Right lobe of liver (tissue), 6 donors: ENCODE results near the gene TNS3. TPM values are rescaled to one million over a fixed set of nuclear protein-coding genes. Genes with fewer than 3 reads are reported as not detected.

Experiments
- ATAC-seq, 4 donors: fragments of 200-7000 bp; cut with Tn5 transposase; one replicate each; pipeline ENCODE4 v1.9.1; 2020; ENCODE audit warnings: mild to moderate bottlenecking in 4 of 4, moderate library complexity in 4 of 4
- DNase-seq, 3 donors: peaks; one replicate each; pipeline ENCODE4 v3.0.0-alpha.2; 2020
- H3K27ac ChIP-seq, 3 donors: fragments of 200-600 bp; one replicate each; pipeline ENCODE4 v1.8.0; 2022
- H3K27me3 ChIP-seq, 2 donors: fragments of 200-600 bp; one replicate each; pipeline ENCODE4 v1.8.0; 2022
- H3K36me3 ChIP-seq, 4 donors: fragments of 200-600 bp; sonication (generic) in 1 of 4; one replicate each; pipeline versions ENCODE4 v1.5.1 to v1.8.0; 2017 to 2022; ENCODE audit warnings: control low read depth in 1 of 4
- H3K4me1 ChIP-seq, 4 donors: fragments of 200-600 bp; sonication (generic) in 1 of 4; one replicate each; pipeline versions ENCODE4 v1.5.1 to v1.8.0; 2017 to 2022; ENCODE audit warnings: control low read depth in 1 of 4
- H3K4me3 ChIP-seq, 3 donors: fragments of 200-600 bp; one replicate each; pipeline ENCODE4 v1.8.0; 2022
- H3K9me3 ChIP-seq, 4 donors: fragments of 200-600 bp; sonication (generic) in 1 of 4; one replicate each; pipeline versions ENCODE4 v1.5.1 to v1.8.0; 2017 to 2022; ENCODE audit warnings: control low read depth in 1 of 4
- POLR2A ChIP-seq: fragments of 450-650 bp; IDR thresholded peaks from one replicate; pipeline ENCODE4 v1.6.1; 2017; ENCODE audit warnings: antibody characterized with exemption, mild to moderate bottlenecking
- WGBS: methylation state at CpG from one replicate; pipeline ENCODE4 v1.1.6; 2018; ENCODE audit warnings: low coverage, low lambda C conversion rate; ENCODE audit not compliant: insufficient coverage; ENCODE audit errors: missing lambda C conversion rate; 5-methylcytosine and 5-hydroxymethylcytosine counted together
- intact Hi-C, 2 donors: fragments of 100-400 bp; cut with DNase I; formaldehyde crosslinking; loops; one replicate each; pipeline versions ENCODE4 v1.11.2 to v1.14.1; 2022
- total RNA-seq, 6 experiments: library from RNA; depleted of rRNA in 2 of 6; stranded (reverse); fragments of >200 nt in 2 of 6; fragmentation: NEBNext Ultra II Directional in 3 of 6; extraction: Animal tissue kit (Norgen Biotek cat#: 25700) in 3 of 6; gene quantifications; one replicate each; pipeline versions ENCODE4 v1.1.0 to v1.2.4, GENCODE V29; 2016 to 2023
- TF ChIP-seq, protein P1 (sequence below), 4 donors: fragments of 200-600 bp in 3 of 4; fragments of 450-650 bp in 1 of 4; IDR thresholded peaks; one replicate each; pipeline versions ENCODE4 v1.5.1 to v1.8.0; 2016 to 2022; ENCODE audit warnings: antibody characterized with exemption in 4 of 4, mild to moderate bottlenecking in 2 of 4
- donor health status: DM: no; HTN: yes; CAD: no.
- donor health status: DM: no; HTN: no; CAD: no.
- donor health status: DM: no; HTN: no; CAD: no.
- donor health status: DM: no; HTN: yes; CAD: no.
- donor health status: DM: no; HTN: yes; CAD: no.

The TNS3 gene
- total RNA-seq, 6 experiments from 2014 or later: 51.2 to 95.0 (median 58.4) TPM

DNA sequence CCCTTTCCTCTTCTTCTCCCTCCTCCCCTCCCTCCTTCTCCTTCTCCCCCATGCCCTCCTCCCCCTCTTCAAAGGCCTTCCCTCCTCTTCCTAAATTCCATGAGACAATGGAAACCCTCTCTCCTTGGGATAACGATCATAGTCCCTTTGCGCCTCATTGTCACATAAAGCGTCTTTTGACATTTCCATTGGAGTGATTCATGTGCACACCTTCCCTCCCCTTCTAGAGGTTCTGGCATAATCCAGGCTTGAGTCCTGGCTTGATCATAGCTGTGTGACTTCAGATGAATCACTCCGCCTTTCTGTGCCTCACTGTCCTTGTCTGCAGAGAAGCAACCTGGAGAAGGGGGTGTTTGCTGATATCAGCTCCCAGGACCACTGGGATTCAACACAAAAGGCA lies 204.2 kb downstream of the TNS3 start:
- WGBS: 86% methylated on average over 3 of the region's 4 CpGs
- Histone ChIP-seq H3K9me3 (no peaks in the 10 kb centered on the region), H3K27ac (no peak overlapping the region), H3K27me3 (no peaks in the 10 kb centered on the region), H3K4me3 (no peak overlapping the region), H3K4me1 (peaks cover 0 to 19% (median under 1%) of the 10 kb centered on the region in 4 donors), H3K36me3 (peaks cover 0 to 6% (median 2%) of the 10 kb centered on the region in 4 donors)
- intact Hi-C loops: no loop called here
- DNase-seq (no peak), ATAC-seq (no peak)
- TF ChIP-seq, protein P1, sequence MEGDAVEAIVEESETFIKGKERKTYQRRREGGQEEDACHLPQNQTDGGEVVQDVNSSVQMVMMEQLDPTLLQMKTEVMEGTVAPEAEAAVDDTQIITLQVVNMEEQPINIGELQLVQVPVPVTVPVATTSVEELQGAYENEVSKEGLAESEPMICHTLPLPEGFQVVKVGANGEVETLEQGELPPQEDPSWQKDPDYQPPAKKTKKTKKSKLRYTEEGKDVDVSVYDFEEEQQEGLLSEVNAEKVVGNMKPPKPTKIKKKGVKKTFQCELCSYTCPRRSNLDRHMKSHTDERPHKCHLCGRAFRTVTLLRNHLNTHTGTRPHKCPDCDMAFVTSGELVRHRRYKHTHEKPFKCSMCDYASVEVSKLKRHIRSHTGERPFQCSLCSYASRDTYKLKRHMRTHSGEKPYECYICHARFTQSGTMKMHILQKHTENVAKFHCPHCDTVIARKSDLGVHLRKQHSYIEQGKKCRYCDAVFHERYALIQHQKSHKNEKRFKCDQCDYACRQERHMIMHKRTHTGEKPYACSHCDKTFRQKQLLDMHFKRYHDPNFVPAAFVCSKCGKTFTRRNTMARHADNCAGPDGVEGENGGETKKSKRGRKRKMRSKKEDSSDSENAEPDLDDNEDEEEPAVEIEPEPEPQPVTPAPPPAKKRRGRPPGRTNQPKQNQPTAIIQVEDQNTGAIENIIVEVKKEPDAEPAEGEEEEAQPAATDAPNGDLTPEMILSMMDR (IDR thresholded peaks at IDR 0.05): no peak
- TF ChIP-seq POLR2A: no peak

DNA sequence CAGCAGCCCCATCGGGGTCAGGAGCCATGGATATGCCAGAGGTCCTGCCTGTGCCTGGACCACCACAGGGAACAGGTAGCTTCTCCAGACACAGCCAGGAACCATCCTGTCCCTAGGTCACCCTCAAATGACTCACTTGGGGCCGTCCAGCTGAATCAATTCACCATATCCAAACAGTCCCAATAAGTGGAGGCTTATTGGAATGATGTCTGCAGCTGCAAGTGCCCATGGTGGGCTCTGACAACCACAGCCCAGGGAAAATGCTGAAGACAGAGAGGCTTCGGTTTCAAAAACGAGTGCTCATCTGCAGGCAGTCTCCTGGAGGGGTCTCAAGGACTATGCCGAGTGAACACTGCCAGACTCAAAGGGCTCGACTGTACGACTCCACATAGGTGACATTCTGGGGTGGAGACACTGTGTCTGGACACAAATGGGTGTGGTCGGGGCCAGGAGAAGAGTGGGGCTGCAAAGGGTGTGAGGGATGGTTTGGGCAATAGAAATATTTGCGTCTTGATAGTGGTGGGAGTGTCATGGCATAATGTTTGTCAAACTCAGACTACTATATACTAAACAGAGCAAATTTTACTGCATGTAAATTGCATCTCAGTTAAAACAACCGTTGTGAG lies 204.8 kb downstream of the TNS3 start:
- H3K27ac ChIP-seq: no peak overlapping the region
- DNase-seq: no peak
- intact Hi-C loops: no loop called here
- no peak for TF ChIP-seq POLR2A
- TF ChIP-seq, protein P1 (IDR thresholded peaks at IDR 0.05): no peak
- no peak for ATAC-seq
- no peaks in the 10 kb centered on the region for H3K9me3 ChIP-seq
- H3K4me3 ChIP-seq: no peak overlapping the region
- 88% methylated on average over 10 of the region's 10 CpGs for WGBS
- H3K27me3 ChIP-seq: no peaks in the 10 kb centered on the region
- peaks cover 0 to 6% (median 2%) of the 10 kb centered on the region in 4 donors for H3K36me3 ChIP-seq
- peaks cover 0 to 25% (median 3%) of the 10 kb centered on the region in 4 donors for H3K4me1 ChIP-seq

DNA sequence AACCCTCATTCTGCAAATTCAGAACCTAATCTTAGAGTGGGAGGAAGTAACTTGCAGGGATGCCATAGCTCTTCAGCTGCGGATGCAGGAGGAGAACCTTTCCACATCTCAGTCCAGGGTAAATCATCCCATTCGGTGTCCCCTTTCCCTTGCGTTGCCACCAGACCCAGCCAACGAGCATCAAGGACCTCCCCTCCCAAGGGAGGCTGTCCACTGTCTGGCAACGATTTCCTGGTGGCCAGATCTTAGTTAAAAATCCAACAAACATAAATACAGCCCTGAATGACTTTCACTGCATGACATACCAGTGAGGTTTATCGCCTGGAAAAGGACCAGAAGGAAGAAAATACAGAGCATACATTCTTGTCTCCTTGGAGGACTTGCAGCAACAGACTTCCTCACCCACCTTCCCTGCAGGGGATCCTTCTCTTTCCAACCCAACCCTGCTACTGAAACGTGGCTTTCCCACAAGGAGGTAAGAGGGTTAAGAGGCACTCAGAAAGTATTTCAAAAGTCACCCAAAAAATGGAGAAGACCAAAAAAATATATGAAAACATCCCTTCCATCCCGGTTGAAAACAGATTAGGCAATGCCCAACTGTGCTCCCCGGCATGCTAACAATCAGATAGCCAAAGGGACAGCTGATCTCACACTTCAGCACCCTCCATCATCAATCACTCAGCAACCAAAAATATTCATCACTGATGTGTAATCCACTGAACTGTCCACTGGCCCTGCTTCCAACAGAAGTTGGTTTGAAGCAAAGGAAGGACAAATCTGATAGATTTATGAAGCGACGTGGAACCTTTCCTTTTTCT lies 206.6 kb downstream of the TNS3 start:
- intact Hi-C loops: no loop called here
- WGBS: 69% methylated on average over 8 of the region's 11 CpGs
- Histone ChIP-seq H3K36me3 (peaks cover 0 to 4% (median 1%) of the 10 kb centered on the region in 4 donors), H3K9me3 (no peaks in the 10 kb centered on the region), H3K4me3 (no peak overlapping the region), H3K27ac (no peak overlapping the region), H3K27me3 (no peaks in the 10 kb centered on the region), H3K4me1 (peaks cover 0 to 28% (median 4%) of the 10 kb centered on the region in 4 donors)
- DNase-seq (no peak), ATAC-seq (no peak)
- TF ChIP-seq, protein P1 (IDR thresholded peaks at IDR 0.05): no peak
- no peak for TF ChIP-seq POLR2A

DNA sequence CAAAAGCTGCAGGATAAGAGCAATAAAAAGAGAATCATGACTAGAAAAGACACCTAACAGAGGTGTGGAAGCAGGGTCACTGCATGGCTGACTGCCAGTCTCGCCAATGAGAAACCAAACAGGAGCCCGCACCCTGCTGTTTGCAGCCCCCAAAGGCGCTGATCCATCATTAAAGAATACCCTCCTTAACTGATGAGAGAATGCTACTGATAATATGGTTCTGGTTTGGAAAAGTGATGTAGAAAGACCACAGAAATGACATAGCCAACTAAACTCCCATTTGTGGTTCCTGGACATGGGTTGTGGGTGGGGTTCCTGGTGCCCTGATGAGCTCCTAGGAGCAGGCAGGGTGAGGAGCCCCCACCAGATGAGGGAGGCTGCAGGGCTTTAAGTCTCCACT lies 207.4 kb downstream of the TNS3 start:
- 96% methylated on average over 3 of the region's 3 CpGs for WGBS
- Histone ChIP-seq H3K36me3 (peaks cover 0 to 6% (median under 1%) of the 10 kb centered on the region in 4 donors), H3K27ac (peak overlapping the region in 1 of 3 donors; percentile 13), H3K4me1 (peaks cover 0 to 28% (median 4%) of the 10 kb centered on the region in 4 donors), H3K27me3 (no peaks in the 10 kb centered on the region), H3K4me3 (no peak overlapping the region), H3K9me3 (no peaks in the 10 kb centered on the region)
- ATAC-seq (no peak), DNase-seq (no peak)
- intact Hi-C loops: no loop called here
- TF ChIP-seq, protein P1 (IDR thresholded peaks at IDR 0.05): no peak
- no peak for TF ChIP-seq POLR2A
